NCI-H748 (cell line): ENCODE results near the gene FRMPD1.

Source experiments
- DNase-seq: peaks from one replicate; lab custom pipeline; 2025; ENCODE audit not compliant: unreplicated experiment; lab: John Stamatoyannopoulos, UW

FRMPD1 gene

DNA sequence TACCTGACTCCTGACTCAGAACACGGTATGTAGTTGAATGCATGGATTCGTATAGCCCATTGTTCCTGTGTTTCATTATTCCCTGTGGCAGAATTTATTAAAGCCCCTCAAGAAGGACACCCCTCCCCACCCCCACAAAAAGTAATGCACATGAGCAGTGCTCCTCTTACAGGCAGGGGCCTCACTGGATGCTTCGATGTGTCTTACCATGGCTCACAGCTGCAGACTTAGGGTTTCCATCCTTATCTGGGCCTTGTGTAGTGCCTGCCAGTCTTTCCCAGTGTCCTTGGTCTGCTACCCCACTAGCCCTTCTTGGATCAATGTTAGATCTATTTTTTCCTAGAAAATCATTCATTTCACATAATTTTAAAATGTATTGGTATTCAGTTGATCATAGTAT, 119.2 kb downstream of the FRMPD1 start:
- no peak for DNase-seq

DNA sequence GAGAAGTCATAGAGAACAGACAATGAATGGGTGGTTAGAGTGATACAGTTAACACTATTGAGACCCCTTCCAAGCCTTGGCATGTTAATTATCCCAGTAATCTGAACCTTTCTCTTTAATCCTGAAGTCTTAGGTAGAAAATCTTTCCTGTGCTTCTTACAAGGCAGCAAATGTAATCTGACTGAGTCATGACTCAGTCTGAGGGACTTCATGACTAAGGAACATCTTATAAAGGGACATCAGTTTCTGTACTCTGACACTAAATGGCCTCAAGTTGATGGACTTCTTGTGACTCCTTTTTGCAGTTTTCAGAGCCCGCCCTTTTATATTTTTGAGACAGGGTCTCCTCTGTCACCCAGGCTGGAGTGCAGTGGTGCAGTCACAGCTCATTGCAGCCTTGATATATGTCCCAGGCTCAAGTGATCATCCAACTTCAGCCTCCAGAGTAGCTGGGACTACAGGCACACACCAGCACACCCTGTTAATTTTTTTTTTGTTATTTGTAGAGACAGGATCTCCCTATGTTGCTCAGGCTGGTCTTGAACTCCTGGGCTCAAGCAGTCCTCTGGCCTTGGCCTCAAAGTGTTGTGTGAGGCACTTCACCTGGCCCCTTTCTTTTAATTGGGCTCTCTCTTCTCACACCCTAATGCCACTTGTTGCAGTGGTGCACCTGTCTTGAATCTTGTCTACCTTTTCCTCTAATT, 124.6 kb downstream of the FRMPD1 start:
- DNase-seq = no peak

DNA sequence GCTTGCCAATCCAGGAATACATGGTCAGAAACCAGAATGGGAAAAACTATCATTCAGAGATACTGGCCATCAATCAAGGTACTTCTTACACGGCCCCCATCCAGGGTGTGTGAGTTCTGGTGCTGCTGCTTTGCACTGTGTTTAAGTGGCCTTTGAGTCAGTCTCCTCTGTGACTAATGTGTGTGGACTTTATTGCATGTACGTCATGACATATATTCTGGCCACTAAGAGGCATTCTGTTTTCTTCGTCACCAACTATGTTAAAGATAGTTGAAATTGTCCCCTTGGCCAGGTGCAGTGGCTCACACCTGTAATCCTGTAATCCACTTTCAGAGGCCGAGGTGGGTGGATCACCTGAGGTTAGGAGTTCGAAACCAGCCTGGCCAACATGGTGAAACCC, 125.6 kb downstream of the FRMPD1 start:
- DNase-seq = no peak

GRCh38 chr9:37778534-37778933, 127.8 kb downstream of the FRMPD1 start:
- no peak for DNase-seq

GRCh38 chr9:37784291-37784615, 133.5 kb downstream of the FRMPD1 start:
- DNase-seq = peak; percentile 47

DNA sequence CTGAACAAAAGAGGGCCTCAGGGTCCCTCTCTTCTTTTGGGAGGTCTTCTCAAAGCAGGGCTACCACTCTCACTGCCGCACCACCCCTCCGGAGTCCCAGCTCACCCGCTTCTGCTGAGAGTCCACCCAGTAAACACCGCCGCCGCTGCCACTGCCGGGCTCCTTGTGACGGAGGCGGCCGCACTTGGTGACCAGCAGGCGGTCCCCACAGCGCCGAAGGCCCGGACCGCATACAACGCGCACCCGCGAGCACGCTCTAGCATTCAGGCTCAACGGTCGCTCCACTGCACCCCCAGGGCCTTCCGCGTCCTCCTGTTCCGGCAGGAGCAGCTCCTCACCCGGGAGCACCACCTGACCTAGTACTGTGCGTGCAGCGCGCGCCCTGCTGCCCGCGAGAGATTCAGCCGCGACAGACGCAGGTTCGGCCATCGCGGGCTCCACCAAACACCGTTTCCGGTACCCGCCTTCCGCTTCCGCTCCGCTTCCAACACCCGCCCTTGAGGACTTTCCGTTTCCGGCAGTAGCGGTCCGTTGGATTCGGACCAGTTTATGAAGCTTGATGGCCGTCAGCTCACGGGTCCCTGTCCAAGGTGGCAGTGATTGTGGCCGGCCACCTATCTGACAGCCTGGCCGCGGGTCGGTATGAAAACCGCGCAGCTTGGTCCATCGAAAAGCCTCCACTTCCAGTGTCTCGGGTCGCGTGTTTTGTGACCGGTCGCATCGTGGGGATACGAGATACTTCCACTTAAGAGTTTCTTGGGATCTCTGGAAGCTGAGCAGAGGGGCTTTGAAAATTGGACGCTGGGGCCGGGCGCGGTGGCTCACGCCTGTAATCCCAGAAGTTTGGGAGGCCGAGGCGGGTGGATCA, 134.1 kb downstream of the FRMPD1 start, which contains the start of gene EXOSC3:
EXOSC3 (minus strand) TSS at position 449 of the 868 bp plus-strand sequence; CDS start at position 429, 20 bp downstream.
- DNase-seq = peak; percentile 94

GRCh38 chr9:37787059-37787458, 136.3 kb downstream of the FRMPD1 start:
- DNase-seq = no peak

DNA sequence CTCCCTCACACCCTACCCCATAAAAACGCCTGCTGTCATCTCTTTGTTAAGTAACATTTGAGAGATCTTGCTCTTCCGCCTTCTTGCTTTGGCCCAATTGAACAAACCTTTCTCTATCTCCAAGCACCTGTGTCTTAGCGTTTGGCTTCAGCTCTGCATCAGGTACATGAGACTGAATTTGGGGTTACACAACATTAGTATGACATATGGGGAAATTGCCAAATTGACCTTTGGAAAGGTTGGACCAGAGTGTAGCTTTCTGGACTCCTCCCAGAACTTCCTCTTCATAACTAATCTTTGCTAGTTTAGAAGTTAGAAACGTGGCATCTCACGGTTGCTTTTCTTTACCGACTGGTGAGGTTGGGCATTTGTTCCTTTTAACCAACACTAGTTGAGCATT, 137.6 kb downstream of the FRMPD1 start:
- no peak for DNase-seq

DNA sequence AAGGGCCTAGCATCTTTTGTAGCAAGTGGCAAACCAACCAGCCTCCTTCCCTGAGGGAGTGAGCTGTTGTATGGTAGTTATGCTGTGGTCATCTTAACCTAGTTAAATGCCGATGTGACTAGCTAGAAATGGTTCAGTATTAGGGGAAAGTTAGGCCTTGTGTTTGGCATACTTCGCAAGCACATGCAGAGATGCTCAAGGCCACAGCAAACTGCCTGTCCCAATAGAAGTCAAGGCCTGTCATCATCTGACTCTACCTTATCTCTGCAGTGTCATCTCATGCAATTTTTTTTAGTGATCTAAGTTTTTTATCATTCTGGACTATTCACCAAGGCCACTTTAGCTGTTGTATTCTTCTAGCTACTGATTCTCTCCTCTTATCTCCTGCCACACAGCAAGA, 139.3 kb downstream of the FRMPD1 start:
- DNase-seq = no peak

- DNase-seq = no peak
Observed at GRCh38 chr9:37792122-37792521, 141.4 kb downstream of the FRMPD1 start.

- no peak for DNase-seq
Observed at GRCh38 chr9:37796232-37796631, 145.5 kb downstream of the FRMPD1 start.
